SK-N-SH treated with all-trans-retinoic acid at 6 μM for 48 hours (cell line): ENCODE data around the gene GPRC5A.
A peak's percentile ranks its signal among the peaks of the same experiment; 100 is the strongest.

ENCODE experiments used
- ATAC-seq: fragments of 200-7000 bp; cut with Tn5 transposase; 3 replicates; pipeline ENCODE4 v1.9.1; 2020; ENCODE audit warnings: mild to moderate bottlenecking, moderate library complexity
- BACH2 ChIP-seq: fragments of 250-450 bp; sonication (Bioruptor Pico); IDR thresholded peaks from 2 replicates; pipeline ENCODE4 v1.9.0; 2021; ENCODE audit warnings: mild to moderate bottlenecking, borderline replicate concordance
- CSRNP3 ChIP-seq: fragments of 250-450 bp; sonication (Bioruptor Pico); IDR thresholded peaks from 2 replicates; pipeline ENCODE4 v1.5.1; 2021; ENCODE audit warnings: mild to moderate bottlenecking, moderate library complexity
- ESRRG ChIP-seq: fragments of 250-450 bp; sonication (Bioruptor Pico); IDR thresholded peaks from 2 replicates; pipeline ENCODE4 v1.6.1; 2021; ENCODE audit warnings: mild to moderate bottlenecking
- GLIS3 ChIP-seq: fragments of 250-450 bp; sonication (Bioruptor Pico); IDR thresholded peaks from 2 replicates; pipeline ENCODE4 v1.5.0; 2020; ENCODE audit warnings: mild to moderate bottlenecking, moderate library complexity
- ISL1 ChIP-seq: fragments of 250-450 bp; sonication (Bioruptor Pico); IDR thresholded peaks from 2 replicates; pipeline ENCODE4 v2.1.2; 2022; ENCODE audit warnings: mild to moderate bottlenecking, moderate library complexity
- PATZ1 ChIP-seq: fragments of 250-450 bp; sonication (Bioruptor Pico); IDR thresholded peaks from 2 replicates; pipeline ENCODE4 v1.8.0; 2020; ENCODE audit warnings: mild to moderate bottlenecking, moderate library complexity, borderline replicate concordance
- POU6F1 ChIP-seq: fragments of 250-450 bp; sonication (Bioruptor Pico); IDR thresholded peaks from 2 replicates; pipeline ENCODE4 v1.8.0; 2021; ENCODE audit warnings: low read depth, mild to moderate bottlenecking, moderate library complexity, borderline replicate concordance
- PPARA ChIP-seq: fragments of 250-450 bp; sonication (Bioruptor Pico); IDR thresholded peaks from 2 replicates; pipeline ENCODE4 v1.5.0; 2020; ENCODE audit warnings: mild to moderate bottlenecking, borderline replicate concordance
- RARB ChIP-seq: fragments of 250-450 bp; sonication (Bioruptor Pico); IDR thresholded peaks from 2 replicates; pipeline ENCODE4 v1.8.0; 2021; ENCODE audit warnings: mild to moderate bottlenecking, moderate library complexity
- TCF4 ChIP-seq: fragments of 250-450 bp; sonication (Bioruptor Pico); IDR thresholded peaks from 2 replicates; pipeline ENCODE4 v1.8.0; 2021; ENCODE audit warnings: mild to moderate bottlenecking, moderate library complexity, borderline replicate concordance
- TOX ChIP-seq: fragments of 250-450 bp; sonication (Bioruptor Pico); IDR thresholded peaks from 2 replicates; pipeline ENCODE4 v1.8.0; 2021; ENCODE audit warnings: mild to moderate bottlenecking, moderate library complexity, borderline replicate concordance
- ZC3H10 ChIP-seq: fragments of 250-450 bp; sonication (Bioruptor Pico); IDR thresholded peaks from 2 replicates; pipeline ENCODE4 v1.5.1; 2021; ENCODE audit warnings: mild to moderate bottlenecking, moderate library complexity
- ZNF565 ChIP-seq: fragments of 450-650 bp; formaldehyde crosslinking; conservative IDR thresholded peaks from 2 replicates; pipeline ENCODE4 v1.5.0; 2020; ENCODE audit warnings: low read depth, mild to moderate bottlenecking, moderate library complexity
- ZNF70 ChIP-seq: fragments of 450-650 bp; formaldehyde crosslinking; IDR thresholded peaks from 2 replicates; pipeline ENCODE4 v1.5.0; 2020; ENCODE audit warnings: mild to moderate bottlenecking, moderate library complexity
- TF ChIP-seq, protein P1 (sequence below): fragments of 250-450 bp; sonication (Bioruptor Pico); IDR thresholded peaks from 2 replicates; pipeline ENCODE4 v1.5.1; 2020; ENCODE audit warnings: low read depth, mild to moderate bottlenecking, moderate library complexity

Gene GPRC5A

DNA sequence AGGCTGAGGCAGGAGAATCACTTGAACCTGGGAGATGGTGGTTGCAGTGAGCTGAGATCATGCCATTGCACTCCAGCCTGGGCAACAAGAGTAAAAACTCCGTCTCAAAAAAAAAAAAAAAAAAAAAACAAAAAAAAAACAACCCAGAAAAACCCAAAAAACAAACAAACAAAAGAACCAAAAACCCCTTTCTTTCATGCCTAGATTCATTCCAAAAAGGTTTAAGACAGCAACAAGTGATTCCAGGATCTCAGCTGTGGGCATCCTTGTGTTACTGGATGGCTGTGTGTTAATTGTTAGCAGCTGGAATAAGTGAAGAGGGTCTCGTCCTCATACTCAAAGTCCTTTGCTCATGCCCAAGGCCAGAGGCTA, 9.4 kb downstream of the GPRC5A start:
- ATAC-seq: no peak
- no peak for TF ChIP-seq ESRRG (CRISPR knock-in tag)
- TF ChIP-seq GLIS3 (CRISPR knock-in tag): no peak
- no peak for TF ChIP-seq TCF4 (CRISPR knock-in tag)
- TF ChIP-seq, protein P1, sequence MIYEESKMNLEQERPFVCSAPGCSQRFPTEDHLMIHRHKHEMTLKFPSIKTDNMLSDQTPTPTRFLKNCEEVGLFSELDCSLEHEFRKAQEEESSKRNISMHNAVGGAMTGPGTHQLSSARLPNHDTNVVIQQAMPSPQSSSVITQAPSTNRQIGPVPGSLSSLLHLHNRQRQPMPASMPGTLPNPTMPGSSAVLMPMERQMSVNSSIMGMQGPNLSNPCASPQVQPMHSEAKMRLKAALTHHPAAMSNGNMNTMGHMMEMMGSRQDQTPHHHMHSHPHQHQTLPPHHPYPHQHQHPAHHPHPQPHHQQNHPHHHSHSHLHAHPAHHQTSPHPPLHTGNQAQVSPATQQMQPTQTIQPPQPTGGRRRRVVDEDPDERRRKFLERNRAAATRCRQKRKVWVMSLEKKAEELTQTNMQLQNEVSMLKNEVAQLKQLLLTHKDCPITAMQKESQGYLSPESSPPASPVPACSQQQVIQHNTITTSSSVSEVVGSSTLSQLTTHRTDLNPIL (CRISPR knock-in tag): no peak
- TF ChIP-seq CSRNP3 (CRISPR knock-in tag): no peak
- TF ChIP-seq BACH2 (CRISPR knock-in tag): no peak
- no peak for TF ChIP-seq PATZ1 (CRISPR knock-in tag)
- no peak for TF ChIP-seq TOX (CRISPR knock-in tag)

GRCh38 chr12:12901158-12901791, 9.9 kb downstream of the GPRC5A start:
- TF ChIP-seq ISL1 (CRISPR knock-in tag): no peak
- TF ChIP-seq, all 23 proteins: peak for 0
- peak; percentile 73 for ATAC-seq

DNA sequence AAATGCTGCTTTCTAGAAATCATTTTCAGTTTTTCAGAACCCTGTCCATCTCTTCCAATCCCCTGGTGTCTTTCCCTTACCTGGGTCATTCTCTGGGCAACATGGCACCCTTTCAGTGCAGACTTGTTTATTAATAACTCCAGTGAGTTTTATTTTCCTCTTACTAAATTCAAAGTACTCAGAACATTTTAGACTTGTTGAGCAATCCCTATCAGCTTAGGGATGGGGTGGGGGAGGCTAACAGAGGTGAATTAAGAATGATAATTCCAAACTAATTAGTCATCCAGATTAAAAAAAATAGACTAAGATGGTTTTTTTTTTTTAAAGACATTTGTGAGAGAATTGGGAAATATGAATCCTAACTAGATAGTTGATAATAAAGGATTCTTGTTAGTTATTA, 10.7 kb downstream of the GPRC5A start:
- ATAC-seq: no peak
- TF ChIP-seq ZNF565 (CRISPR knock-in tag): no peak
- TF ChIP-seq ISL1 (CRISPR knock-in tag): 0 out of 2 replicates have a peak, but pooled peaks have one; percentile 16

DNA sequence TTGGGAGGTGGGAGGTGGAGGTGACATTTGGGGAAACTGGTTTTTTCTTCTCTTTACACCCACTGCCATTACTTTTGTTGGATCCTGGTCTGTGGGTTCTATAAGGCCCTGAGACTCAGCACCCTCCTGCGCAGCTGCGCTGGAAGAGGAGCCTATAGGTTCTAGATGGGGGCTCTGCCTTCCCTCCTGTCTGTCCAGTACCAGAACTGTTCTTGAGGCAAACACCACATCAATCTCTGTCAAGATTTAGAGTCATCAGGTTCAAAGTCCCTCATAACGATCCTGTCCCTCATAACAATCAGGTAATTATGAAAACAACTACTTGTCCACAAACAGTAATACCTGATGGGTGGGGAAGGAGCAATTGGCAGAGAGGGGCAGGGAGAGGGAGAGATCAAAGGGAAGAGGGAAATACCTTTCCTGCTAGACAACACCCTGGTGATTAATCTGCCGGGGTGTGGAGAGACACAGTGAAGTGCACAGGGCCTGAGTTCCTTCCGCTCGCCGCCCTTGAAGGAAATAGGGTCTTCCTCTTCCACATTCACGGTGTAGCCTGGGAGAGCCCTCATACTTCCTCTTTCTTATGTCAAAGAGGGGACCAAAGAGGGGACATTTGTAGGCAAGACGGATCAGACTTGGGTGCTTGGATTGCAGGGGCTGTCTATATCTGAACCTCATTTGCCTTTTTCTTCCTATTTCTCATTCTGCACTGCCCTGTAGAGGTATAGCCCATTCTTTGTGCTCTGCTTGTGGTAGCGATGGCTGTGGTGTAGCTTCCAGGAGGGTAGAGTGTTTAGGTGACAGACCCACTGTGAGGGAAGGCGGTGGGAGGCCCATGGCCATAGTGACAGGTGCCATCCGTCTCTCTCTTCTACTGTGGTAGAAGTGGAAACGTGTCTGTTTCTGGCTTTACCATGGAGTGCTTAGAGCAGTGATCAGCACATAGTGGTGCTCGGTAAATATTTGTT, 12.6 kb downstream of the GPRC5A start:
- no peak for ATAC-seq
- TF ChIP-seq CSRNP3 (CRISPR knock-in tag) (no peak), ZC3H10 (no peak), BACH2 (CRISPR knock-in tag) (no peak), ZNF70 (CRISPR knock-in tag) (no peak), RARB (CRISPR knock-in tag) (no peak), GLIS3 (CRISPR knock-in tag) (no peak), POU6F1 (CRISPR knock-in tag) (no peak), ESRRG (CRISPR knock-in tag) (no peak), ZNF565 (CRISPR knock-in tag) (no peak), PPARA (CRISPR knock-in tag) (no peak)
- TF ChIP-seq, protein P1 (CRISPR knock-in tag): no peak
